Testis (tissue), 3 donors: ENCODE data around the gene MROH2B. TPM values are rescaled to one million over a fixed set of nuclear protein-coding genes. Genes with fewer than 3 reads are reported as not detected.

Source experiments
- DNase-seq: peaks from one replicate; pipeline ENCODE4 v3.0.0-alpha.2; 2019
- H3K27ac ChIP-seq, 2 donors: fragments of 200-600 bp; sonication (generic); one replicate each; pipeline ENCODE4 v1.5.1; 2019
- H3K27me3 ChIP-seq: fragments of 200-600 bp; sonication (generic); one replicate; pipeline ENCODE4 v1.5.1; 2019
- H3K36me3 ChIP-seq: fragments of 200-600 bp; sonication (generic); one replicate; pipeline ENCODE4 v1.5.1; 2017; ENCODE audit warnings: low read depth; ENCODE audit errors: missing control alignments
- H3K4me1 ChIP-seq: fragments of 200-600 bp; sonication (generic); one replicate; pipeline ENCODE4 v1.5.1; 2019
- H3K4me3 ChIP-seq, 2 donors: fragments of 200-600 bp; sonication (generic); one replicate each; pipeline ENCODE4 v1.5.1; 2017 to 2019
- H3K9me3 ChIP-seq: fragments of 200-600 bp; sonication (generic); one replicate; pipeline ENCODE4 v1.5.1; 2017
- POLR2A ChIP-seq: fragments of 450-650 bp; IDR thresholded peaks from one replicate; pipeline ENCODE4 v1.6.1; 2017; ENCODE audit warnings: antibody characterized with exemption, mild to moderate bottlenecking, moderate library complexity
- WGBS, 2 donors: methylation state at CpG; one replicate each; pipeline ENCODE4 v1.1.5; 2018; 5-methylcytosine and 5-hydroxymethylcytosine counted together
- intact Hi-C: fragments of 100-400 bp; cut with DNase I; formaldehyde crosslinking; loops from one replicate; pipeline ENCODE4 v1.15.1; 2023; ENCODE audit warnings: low total_unique reads
- polyA plus RNA-seq: library from polyadenylated mRNA; stranded (reverse); fragments of 350-450 nt; fragmentation: Illumina TruSeq; extraction: RNeasy Lipid Tissue Mini Kit (QIAGEN cat#74804); gene quantifications from one replicate; pipeline ENCODE4 v1.2.3, GENCODE V29; 2014; ENCODE audit warnings: low read depth, low replicate concordance; ENCODE audit not compliant: insufficient read depth
- total RNA-seq, 2 donors: library from RNA; depleted of rRNA; stranded (reverse); fragments of >200 nt; gene quantifications; one replicate each; pipeline ENCODE4 v1.2.3, GENCODE V29; 2016
- TF ChIP-seq, protein P1 (sequence below), 3 experiments: fragments of 450-650 bp in 2 of 3; fragments of 200-600 bp in 1 of 3; sonication (generic) in 1 of 3; IDR thresholded peaks; one replicate each; pipeline ENCODE4 v1.5.1; 2016 to 2019; ENCODE audit warnings: antibody characterized with exemption in 3 of 3, mild to moderate bottlenecking in 2 of 3, moderate library complexity in 1 of 3

MROH2B gene
- total and polyA plus RNA-seq, 3 donors from 2014 or later = 31.3 to 171 (median 49.1) TPM

DNA sequence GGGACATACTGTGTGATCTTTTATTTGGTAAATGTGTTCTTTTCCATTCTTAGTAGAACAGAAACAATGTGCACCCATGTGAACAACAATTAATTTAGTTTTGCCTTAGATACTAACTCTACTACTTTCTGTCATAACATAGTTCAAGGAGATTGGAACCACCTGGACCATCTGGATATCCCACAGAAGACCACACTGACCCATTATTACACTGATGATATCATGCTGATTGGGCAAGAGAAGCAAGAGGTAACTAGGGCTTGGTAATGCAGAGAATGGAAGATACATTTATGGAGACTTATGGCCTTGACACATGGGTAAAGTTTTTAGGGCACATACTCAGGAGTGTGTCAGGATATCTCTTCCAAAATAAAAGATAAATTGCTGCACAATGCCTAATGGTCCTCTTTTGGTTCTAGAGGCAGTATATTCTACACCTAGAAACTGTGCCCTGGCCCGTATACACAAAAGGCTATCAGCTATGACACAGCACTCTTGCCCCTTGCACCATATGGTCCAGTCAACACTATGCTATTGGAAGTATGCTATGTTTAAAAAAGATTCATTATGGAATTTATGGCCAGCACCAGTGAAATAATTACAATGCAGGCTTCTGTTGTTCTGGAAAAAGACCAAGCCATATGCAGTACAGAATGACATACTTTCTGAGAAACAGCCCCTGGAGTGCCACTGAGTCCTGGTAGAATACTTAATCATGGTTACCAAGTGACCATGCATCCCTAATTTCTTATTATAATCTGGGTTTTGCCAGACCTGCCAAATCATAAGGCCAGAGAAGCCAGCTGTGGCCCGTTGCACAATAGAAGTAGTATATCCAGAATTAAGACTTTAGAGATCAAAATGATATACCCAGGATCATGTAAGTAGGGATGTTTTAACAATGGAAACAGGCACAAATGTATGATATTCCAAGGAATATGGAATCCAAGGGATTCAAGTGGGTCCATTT lies 41.6 kb upstream of the MROH2B start:
- no peak for TF ChIP-seq POLR2A
- TF ChIP-seq, protein P1, sequence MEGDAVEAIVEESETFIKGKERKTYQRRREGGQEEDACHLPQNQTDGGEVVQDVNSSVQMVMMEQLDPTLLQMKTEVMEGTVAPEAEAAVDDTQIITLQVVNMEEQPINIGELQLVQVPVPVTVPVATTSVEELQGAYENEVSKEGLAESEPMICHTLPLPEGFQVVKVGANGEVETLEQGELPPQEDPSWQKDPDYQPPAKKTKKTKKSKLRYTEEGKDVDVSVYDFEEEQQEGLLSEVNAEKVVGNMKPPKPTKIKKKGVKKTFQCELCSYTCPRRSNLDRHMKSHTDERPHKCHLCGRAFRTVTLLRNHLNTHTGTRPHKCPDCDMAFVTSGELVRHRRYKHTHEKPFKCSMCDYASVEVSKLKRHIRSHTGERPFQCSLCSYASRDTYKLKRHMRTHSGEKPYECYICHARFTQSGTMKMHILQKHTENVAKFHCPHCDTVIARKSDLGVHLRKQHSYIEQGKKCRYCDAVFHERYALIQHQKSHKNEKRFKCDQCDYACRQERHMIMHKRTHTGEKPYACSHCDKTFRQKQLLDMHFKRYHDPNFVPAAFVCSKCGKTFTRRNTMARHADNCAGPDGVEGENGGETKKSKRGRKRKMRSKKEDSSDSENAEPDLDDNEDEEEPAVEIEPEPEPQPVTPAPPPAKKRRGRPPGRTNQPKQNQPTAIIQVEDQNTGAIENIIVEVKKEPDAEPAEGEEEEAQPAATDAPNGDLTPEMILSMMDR (IDR thresholded peaks at IDR 0.05) = no peak
- Histone ChIP-seq H3K27ac (no peak overlapping the region), H3K4me3 (no peak overlapping the region), H3K27me3 (no peaks in the 10 kb centered on the region), H3K36me3 (no peaks in the 10 kb centered on the region), H3K9me3 (no peaks in the 10 kb centered on the region), H3K4me1 (no peaks in the 10 kb centered on the region)
- no peak for DNase-seq
- intact Hi-C loops = no loop called here
- WGBS, 2 donors = 89 to 99% methylated on average over 2 of the region's 2 CpGs

DNA sequence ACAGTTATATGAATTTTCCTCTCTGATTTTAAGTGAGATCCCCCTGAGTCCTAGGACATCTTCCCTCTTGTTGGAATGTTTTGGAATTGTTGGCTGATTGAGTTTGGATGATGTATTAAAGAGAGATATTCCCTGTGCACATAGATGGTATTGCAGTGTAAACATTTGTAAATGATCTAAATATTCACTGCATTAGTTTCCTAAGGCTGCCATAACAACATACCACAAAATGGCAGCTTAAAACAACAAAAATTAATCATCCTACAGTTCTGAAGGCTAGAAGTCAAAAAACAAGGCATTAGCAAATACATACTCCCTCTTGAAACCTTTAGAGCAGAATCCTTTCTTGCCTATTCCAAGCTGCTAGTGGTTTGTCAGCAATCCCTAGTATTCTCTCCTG lies 38.0 kb upstream of the MROH2B start:
- H3K9me3 ChIP-seq = no peaks in the 10 kb centered on the region
- H3K36me3 ChIP-seq = no peaks in the 10 kb centered on the region
- no peak overlapping the region for H3K27ac ChIP-seq
- H3K4me3 ChIP-seq = no peak overlapping the region
- no peaks in the 10 kb centered on the region for H3K27me3 ChIP-seq
- no peaks in the 10 kb centered on the region for H3K4me1 ChIP-seq
- no peak for TF ChIP-seq POLR2A
- TF ChIP-seq, protein P1 (IDR thresholded peaks at IDR 0.05) = no peak
- no peak for DNase-seq
- intact Hi-C loops = no loop called here

DNA sequence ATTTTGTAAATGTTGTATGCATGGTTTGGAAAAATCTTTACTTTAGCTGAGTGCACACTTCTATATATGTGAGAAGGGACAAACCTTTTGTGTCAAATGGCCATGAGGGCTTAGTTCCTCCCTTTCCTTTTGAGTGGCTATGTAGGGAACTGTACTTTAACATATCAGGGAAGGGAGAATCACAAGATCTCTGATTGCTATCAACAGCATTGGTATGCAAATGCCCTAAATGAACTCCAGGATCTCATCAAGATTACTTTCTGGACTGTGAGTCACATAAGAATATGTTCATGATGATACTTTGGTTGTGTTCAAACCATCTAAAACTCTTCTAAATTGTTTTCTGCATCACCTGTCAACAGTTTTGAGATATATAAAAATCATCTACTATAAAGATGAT lies 31.2 kb upstream of the MROH2B start:
- H3K27ac ChIP-seq = no peak overlapping the region
- DNase-seq = no peak
- H3K9me3 ChIP-seq = no peaks in the 10 kb centered on the region
- H3K36me3 ChIP-seq = no peaks in the 10 kb centered on the region
- intact Hi-C loops = no loop called here
- no peak overlapping the region for H3K4me3 ChIP-seq
- no peaks in the 10 kb centered on the region for H3K4me1 ChIP-seq
- no peak for TF ChIP-seq POLR2A
- TF ChIP-seq, protein P1 (IDR thresholded peaks at IDR 0.05) = no peak
- no peaks in the 10 kb centered on the region for H3K27me3 ChIP-seq

DNA sequence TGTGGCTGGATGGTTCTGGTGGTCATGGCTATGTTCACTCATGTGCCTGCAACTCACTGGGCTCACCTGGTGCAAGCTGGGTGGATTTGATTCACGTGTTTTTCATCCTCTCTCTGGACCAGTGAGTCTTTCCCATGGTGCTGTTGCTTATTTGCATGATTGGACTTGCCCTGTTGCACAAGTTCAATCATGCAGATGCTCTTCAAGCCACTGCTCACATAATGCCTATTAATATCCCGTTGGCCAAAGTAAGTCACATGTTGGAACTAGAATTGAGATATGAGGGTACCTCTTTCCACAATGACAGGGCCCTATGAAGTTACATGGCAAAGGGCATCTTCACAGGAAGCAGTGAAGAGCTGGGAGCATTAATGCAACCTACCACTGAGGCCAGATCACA lies 26.5 kb upstream of the MROH2B start:
- WGBS, 2 donors = 87 to 89% methylated on average over 2 of the region's 2 CpGs

More for the DNA sequence above, 26.5 kb upstream of the MROH2B start:
- no peaks in the 10 kb centered on the region for H3K27me3 ChIP-seq
- H3K4me1 ChIP-seq = peaks cover 13% of the 10 kb centered on the region
- intact Hi-C loops = no loop called here
- no peak for DNase-seq
- H3K4me3 ChIP-seq = no peak overlapping the region
- H3K9me3 ChIP-seq = no peaks in the 10 kb centered on the region
- no peak for TF ChIP-seq POLR2A
- TF ChIP-seq, protein P1 (IDR thresholded peaks at IDR 0.05) = no peak
- H3K27ac ChIP-seq = no peak overlapping the region
- H3K36me3 ChIP-seq = no peaks in the 10 kb centered on the region
